HG03521 (cell line): Measurements from ENCODE around the gene RAB1A.

Source experiments
- ATAC-seq: cut with Tn5 transposase; IDR thresholded peaks from one replicate; pipeline ENCODE4 v1.9.1; 2021; ENCODE audit warnings: mild to moderate bottlenecking, moderate library complexity; ENCODE audit not compliant: unreplicated experiment

RAB1A gene

GRCh38 chr2:65097844-65098243 lies 32.1 kb downstream of the RAB1A start:
- ATAC-seq = no peak

GRCh38 chr2:65096948-65097347 lies 33.0 kb downstream of the RAB1A start:
- ATAC-seq = no peak

GRCh38 chr2:65093211-65093610 lies 36.7 kb downstream of the RAB1A start:
- ATAC-seq = no peak

GRCh38 chr2:65092791-65093190 lies 37.1 kb downstream of the RAB1A start:
- ATAC-seq = no peak

GRCh38 chr2:65085148-65085547 lies 44.8 kb downstream of the RAB1A start:
- ATAC-seq = no peak

- ATAC-seq = no peak
These were observed 48.6 kb downstream of the RAB1A start for GRCh38 chr2:65081232-65081685.

GRCh38 chr2:65079017-65079416 lies 50.9 kb downstream of the RAB1A start:
- no peak for ATAC-seq

GRCh38 chr2:65077898-65078297 lies 52.0 kb downstream of the RAB1A start:
- ATAC-seq = no peak

- ATAC-seq = no peak
These were observed 53.6 kb downstream of the RAB1A start for GRCh38 chr2:65076345-65076710.

GRCh38 chr2:65075605-65076344 lies 54.1 kb downstream of the RAB1A start:
- ATAC-seq = no peak

GRCh38 chr2:65075176-65075575 lies 54.7 kb downstream of the RAB1A start:
- ATAC-seq = no peak

GRCh38 chr2:65073879-65074565 lies 55.9 kb downstream of the RAB1A start:
- no peak for ATAC-seq

GRCh38 chr2:65072181-65072970 lies 57.5 kb downstream of the RAB1A start:
- no peak for ATAC-seq

- no peak for ATAC-seq
These were observed 58.3 kb downstream of the RAB1A start for GRCh38 chr2:65071499-65072180.

GRCh38 chr2:65070856-65071255 lies 59.0 kb downstream of the RAB1A start:
- ATAC-seq = no peak

GRCh38 chr2:65070172-65070830 lies 59.6 kb downstream of the RAB1A start:
- ATAC-seq = no peak

- ATAC-seq = no peak
These were observed 60.5 kb downstream of the RAB1A start for GRCh38 chr2:65069439-65069824.

GRCh38 chr2:65067806-65068553 lies 61.9 kb downstream of the RAB1A start:
- no peak for ATAC-seq

- ATAC-seq = peak; percentile 67
These were observed 65.0 kb downstream of the RAB1A start for GRCh38 chr2:65064728-65065552.
